DND-41 (cell line): ENCODE results near the gene GABBR1.

Experiments
- ATAC-seq: fragments of 200-7000 bp; cut with Tn5 transposase; 3 replicates; pipeline ENCODE4 v1.9.1; 2021; ENCODE audit warnings: low read depth; ENCODE audit not compliant: insufficient read depth
- DNase-seq: peaks from one replicate; pipeline ENCODE4 v3.0.0-alpha.2; 2020
- H2AFZ ChIP-seq: 2 replicates; pipeline ENCODE4 v1.6.0; 2012; ENCODE audit warnings: low read depth, low read length
- H3K27ac ChIP-seq: 2 replicates; pipeline ENCODE4 v1.5.1; 2012; ENCODE audit warnings: low read length, inconsistent platforms
- H3K27me3 ChIP-seq: fragments of 200-600 bp; sonication (generic); 2 replicates; pipeline ENCODE4 v1.6.0; 2012; ENCODE audit warnings: low read length, mild to moderate bottlenecking, inconsistent platforms; ENCODE audit not compliant: insufficient read depth, poor library complexity
- H3K36me3 ChIP-seq: 2 replicates; pipeline ENCODE4 v1.5.1; 2012; ENCODE audit warnings: low read length, inconsistent platforms; ENCODE audit not compliant: insufficient read depth
- H3K4me1 ChIP-seq: 2 replicates; pipeline ENCODE4 v1.5.1; 2012; ENCODE audit warnings: mild to moderate bottlenecking, low read length; ENCODE audit not compliant: insufficient read depth
- H3K4me2 ChIP-seq: 2 replicates; pipeline ENCODE4 v1.6.0; 2012; ENCODE audit warnings: mild to moderate bottlenecking, moderate library complexity, low read length, inconsistent platforms; ENCODE audit not compliant: insufficient read depth
- H3K4me3 ChIP-seq, 2 experiments: fragments of 200-600 bp in 1 of 2; shearing (Covaris generic) in 1 of 2; 2 replicates each; pipeline ENCODE4 v1.5.1; 2012 to 2016; ENCODE audit warnings: inconsistent platforms in 2 of 2, low read length in 2 of 2, mild to moderate bottlenecking in 2 of 2, low read depth in 1 of 2, moderate library complexity in 1 of 2
- H3K79me2 ChIP-seq: 2 replicates; pipeline ENCODE4 v1.6.0; 2012; ENCODE audit warnings: low read length, inconsistent platforms; ENCODE audit not compliant: insufficient read depth
- H3K9ac ChIP-seq: 2 replicates; pipeline ENCODE4 v1.6.0; 2012; ENCODE audit warnings: low read depth, mild to moderate bottlenecking, inconsistent platforms, low read length, moderate library complexity
- H3K9me3 ChIP-seq: 2 replicates; pipeline ENCODE4 v1.5.1; 2012; ENCODE audit warnings: low read length, moderate library complexity, mild to moderate bottlenecking, inconsistent platforms; ENCODE audit not compliant: insufficient read depth, severe bottlenecking
- H4K20me1 ChIP-seq: 2 replicates; pipeline ENCODE4 v1.6.0; 2012; ENCODE audit warnings: low read length; ENCODE audit not compliant: insufficient read depth
- CTCF ChIP-seq: IDR thresholded peaks from 2 replicates; pipeline ENCODE4 v1.5.1; 2012; ENCODE audit warnings: borderline replicate concordance, low read length, moderate library complexity, mild to moderate bottlenecking; ENCODE audit not compliant: poor library complexity, severe bottlenecking; ENCODE audit errors: extremely low read depth
- EZH2 ChIP-seq: IDR thresholded peaks from 3 replicates; pipeline ENCODE4 v1.6.1; 2012; ENCODE audit warnings: borderline replicate concordance, low read depth, mild to moderate bottlenecking, moderate library complexity, low read length, inconsistent platforms; ENCODE audit not compliant: severe bottlenecking

GABBR1 gene

GRCh38 chr6:29597184-29597583 lies 35.8 kb downstream of the GABBR1 start:
- Histone ChIP-seq H3K79me2 (no peaks in the 10 kb centered on the region), H3K9me3 (no peaks in the 10 kb centered on the region), H3K4me2 (no peak overlapping the region), H3K27me3 (peaks cover 10% of the 10 kb centered on the region), H4K20me1 (no peaks in the 10 kb centered on the region), H3K4me1 (no peaks in the 10 kb centered on the region), H3K27ac (no peak overlapping the region), H2AFZ (no peak overlapping the region), H3K9ac (no peak overlapping the region), H3K4me3 (no peak overlapping the region), H3K36me3 (no peaks in the 10 kb centered on the region)
- ATAC-seq, result no peak
- no peak for TF ChIP-seq CTCF
- DNase-seq, result no peak

GRCh38 chr6:29596381-29596900 lies 36.5 kb downstream of the GABBR1 start:
- Histone ChIP-seq H4K20me1 (no peaks in the 10 kb centered on the region), H3K79me2 (no peaks in the 10 kb centered on the region), H3K36me3 (no peaks in the 10 kb centered on the region), H3K27ac (no peak overlapping the region), H3K4me2 (no peak overlapping the region), H3K4me1 (no peaks in the 10 kb centered on the region), H3K4me3 (no peak overlapping the region), H2AFZ (no peak overlapping the region), H3K27me3 (peaks cover 15% of the 10 kb centered on the region), H3K9me3 (no peaks in the 10 kb centered on the region), H3K9ac (no peak overlapping the region)
- ATAC-seq, result no peak
- TF ChIP-seq EZH2, result no peak
- no peak for TF ChIP-seq CTCF
- DNase-seq, result no peak

GRCh38 chr6:29593199-29593855 lies 39.7 kb downstream of the GABBR1 start:
- TF ChIP-seq EZH2, result no peak
- TF ChIP-seq CTCF, result no peak
- H3K4me2 ChIP-seq, result no peak overlapping the region

More at GRCh38 chr6:29593199-29593855, 39.7 kb downstream of the GABBR1 start:
- no peak for DNase-seq
- no peaks in the 10 kb centered on the region for H3K4me1 ChIP-seq
- no peak for ATAC-seq
- no peaks in the 10 kb centered on the region for H3K36me3 ChIP-seq
- no peak overlapping the region for H2AFZ ChIP-seq
- no peak overlapping the region for H3K4me3 ChIP-seq
- H3K79me2 ChIP-seq, result no peaks in the 10 kb centered on the region
- no peaks in the 10 kb centered on the region for H3K9me3 ChIP-seq
- no peaks in the 10 kb centered on the region for H4K20me1 ChIP-seq
- H3K27me3 ChIP-seq, result peaks cover 15% of the 10 kb centered on the region
- no peak overlapping the region for H3K27ac ChIP-seq
- no peak overlapping the region for H3K9ac ChIP-seq
